Limb (tissue), 2 donors: ENCODE results near the gene RTF2.
"Not testable (repeated sequence)": the region's sequence is repeated elsewhere in the genome, so short reads cannot be mapped to it uniquely, and the experiment has no call there.

Experiments used
- DNase-seq, 2 donors: peaks; one replicate each; pipeline ENCODE4 v3.0.0-alpha.2; 2016; ENCODE audit errors: extremely low spot score in 2 of 2

The RTF2 gene

DNA sequence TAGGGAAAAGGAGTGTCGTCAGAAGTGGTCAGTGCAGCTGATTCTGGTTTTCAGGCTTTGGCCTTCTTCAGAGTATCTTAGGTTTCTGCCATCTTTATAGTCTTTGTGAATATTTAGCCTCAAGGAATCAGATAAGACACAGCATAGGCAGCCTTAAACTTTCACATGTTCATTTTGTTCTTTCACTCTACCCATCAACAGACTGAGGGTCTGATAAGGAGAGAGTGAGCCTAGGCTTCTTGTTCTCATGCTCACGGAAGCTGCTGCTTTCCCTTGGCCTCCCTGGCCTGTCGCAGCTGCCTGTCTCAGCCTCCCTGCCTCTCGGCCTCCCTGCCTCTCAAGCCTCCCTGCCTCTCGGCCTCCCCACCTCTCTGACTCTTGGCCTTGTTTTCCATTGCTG lies 20.1 kb downstream of the RTF2 start:
- no peak for DNase-seq

DNA sequence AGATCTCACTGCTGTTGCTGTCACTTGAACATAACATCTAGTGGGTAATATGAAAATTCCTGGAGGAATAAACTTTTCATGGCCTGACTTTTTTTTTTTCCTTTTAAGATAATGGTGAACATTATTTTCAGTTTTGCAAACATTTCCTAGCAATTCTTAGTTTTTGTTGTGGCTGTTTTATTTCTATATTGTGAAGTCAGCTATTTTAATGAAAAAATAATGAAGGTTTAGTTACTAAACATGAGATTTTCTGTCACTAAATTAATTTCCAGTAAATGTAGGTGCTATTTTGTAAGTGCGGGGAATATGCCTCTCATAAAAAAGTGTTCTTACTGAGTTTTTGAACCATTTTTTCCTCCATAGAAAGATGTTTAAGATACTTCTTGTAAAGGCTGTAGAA lies 32.7 kb downstream of the RTF2 start:
- DNase-seq, result no peak

DNA sequence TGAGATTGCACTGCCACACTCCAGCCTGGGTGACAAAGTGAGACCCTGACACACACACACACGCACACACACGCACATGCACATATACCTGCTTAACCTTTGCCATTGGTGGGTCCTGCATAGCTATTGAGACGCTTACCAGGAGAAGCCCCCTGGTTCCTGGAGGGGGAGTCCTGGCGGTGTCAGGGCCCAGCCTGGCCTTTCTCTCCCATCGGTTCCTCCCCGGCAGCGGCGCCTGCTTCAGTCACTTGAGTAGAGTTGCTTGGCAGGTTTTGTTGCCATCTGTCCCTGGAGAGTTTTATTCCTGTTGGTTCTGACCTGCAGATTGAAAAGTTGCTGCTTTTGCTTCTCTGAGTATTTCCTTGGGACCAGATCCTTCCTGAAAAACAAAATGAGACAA lies 35.5 kb downstream of the RTF2 start:
- no peak for DNase-seq

DNA sequence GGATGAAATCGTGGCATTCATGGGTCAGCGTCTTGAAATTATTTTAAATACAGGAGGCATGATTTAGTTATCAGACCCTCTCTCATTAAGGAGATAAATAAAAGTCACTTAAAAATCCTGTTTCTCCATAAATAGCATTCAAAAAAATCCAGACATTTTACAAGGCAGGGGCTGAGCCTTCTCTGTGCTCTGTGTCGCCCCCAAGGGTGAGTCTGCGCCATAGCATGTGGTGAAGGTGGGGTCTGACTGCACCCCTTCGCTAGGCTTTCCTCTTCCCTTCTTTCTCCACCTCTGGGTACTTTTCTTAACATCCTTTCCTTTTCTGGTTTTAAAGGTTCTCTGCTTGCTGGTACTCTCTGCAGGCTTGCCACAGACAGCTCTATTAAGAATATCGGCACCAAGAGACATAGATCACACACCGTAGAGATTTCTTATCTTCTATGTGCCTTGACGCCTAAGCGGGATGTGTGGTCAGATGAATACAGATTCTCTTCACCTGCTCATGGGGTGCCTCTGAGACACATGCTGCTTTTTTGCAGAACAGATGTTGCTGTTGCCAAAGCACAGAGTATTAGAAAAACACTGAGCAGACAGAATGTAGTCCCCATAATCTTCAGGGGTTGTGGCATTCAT lies 36.1 kb downstream of the RTF2 start:
- no peak for DNase-seq

DNA sequence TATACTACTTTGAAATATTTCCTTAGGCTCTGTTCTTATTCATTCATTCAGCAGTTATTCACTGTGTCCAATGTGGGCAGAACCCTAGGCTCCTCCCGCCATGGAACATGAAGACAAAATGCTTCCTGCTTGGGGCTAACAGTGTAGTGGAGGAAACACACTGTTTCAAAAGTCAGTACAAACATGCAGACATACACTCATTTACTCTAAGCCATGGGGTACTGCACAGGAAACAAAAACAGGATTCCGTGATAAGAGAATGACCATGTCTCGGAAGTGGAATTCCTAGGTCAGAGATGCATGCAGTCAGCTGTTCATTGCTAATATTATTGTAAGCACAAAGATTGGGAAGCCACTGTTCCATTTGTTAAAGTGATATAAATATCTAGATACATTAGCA lies 37.7 kb downstream of the RTF2 start:
- no peak for DNase-seq

DNA sequence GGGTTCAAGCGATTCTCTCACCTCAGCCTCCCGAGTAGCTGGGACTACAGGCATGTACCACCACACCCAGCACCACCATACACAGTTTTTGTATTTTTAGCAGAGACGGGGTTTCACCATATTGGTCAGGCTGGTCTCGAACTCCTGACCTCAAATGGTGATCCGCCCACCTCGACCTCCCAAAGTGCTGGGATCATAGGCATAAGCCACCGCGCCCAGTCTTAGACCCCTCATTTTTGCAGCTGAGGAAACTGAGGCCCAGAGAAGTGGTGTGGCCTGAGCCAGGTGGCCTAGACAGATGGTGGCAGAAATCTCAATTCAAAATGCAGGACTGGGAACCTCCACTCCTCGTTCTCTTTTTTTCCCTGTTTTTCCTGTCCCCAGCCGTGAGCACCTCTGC lies 43.5 kb downstream of the RTF2 start:
- DNase-seq, result no peak

DNA sequence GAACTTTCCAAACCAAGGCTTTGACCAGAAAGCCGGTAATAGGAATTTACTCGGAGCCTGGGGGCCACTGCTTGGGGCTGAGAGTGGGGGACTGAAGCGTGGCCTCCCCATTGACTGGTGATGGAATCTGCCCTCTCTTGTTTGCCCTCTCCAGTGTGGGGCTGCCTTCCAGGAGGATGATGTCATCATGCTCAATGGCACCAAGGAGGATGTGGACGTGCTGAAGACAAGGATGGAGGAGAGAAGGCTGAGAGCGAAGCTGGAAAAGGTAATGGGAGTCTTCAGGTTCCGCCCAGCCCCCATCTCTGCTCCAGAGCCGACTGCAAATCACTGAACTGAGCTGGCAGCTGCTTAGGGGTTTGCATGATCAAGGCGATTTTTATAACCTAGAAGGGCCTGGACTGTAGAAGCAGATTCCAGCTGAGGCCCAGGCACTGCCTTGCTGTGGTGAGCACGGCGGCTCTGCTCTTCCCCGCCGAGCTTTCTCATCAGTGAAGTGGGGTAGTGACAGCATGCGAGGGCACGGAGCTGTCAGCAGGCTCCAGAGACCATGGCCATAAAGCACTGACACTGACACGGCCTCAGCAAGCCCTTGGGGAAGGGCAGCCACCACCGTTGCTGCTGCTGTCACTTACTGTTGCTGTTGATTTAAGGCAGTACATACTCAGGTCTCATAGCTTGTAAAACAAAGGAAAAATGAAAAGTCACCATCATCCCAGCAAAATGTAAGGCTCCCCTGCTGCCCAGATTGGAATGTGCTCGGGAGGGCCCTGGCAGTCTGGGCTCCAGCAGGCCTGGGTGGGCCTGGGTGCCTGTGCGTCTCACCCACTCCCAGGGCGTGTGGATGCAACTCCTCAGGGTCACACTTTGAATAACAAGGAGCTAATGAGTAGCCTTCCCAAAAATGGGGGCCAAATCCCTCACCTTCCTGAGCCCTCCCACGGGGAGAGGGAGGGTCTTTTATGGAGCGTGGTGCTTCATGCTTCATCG lies 45.0 kb downstream of the RTF2 start:
- DNase-seq, result no peak

DNA sequence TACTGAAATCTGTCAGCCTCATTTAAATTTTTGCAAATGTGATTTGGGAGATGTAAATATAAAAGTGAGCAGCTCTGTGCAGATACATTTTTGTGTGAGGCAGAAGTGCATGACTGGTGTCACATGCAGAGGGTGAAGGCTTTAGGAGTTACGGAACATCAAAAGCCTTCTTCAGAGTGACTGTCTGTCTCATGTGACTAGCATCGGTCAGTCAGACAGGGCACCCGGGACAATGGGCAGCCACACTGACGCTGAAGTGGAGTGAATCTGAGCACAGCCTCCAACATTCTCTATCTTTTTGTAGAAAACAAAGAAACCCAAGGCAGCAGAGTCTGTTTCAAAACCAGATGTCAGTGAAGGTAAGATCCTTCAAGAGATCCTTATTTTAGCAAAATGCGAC lies 48.2 kb downstream of the RTF2 start:
- DNase-seq, result no peak

DNA sequence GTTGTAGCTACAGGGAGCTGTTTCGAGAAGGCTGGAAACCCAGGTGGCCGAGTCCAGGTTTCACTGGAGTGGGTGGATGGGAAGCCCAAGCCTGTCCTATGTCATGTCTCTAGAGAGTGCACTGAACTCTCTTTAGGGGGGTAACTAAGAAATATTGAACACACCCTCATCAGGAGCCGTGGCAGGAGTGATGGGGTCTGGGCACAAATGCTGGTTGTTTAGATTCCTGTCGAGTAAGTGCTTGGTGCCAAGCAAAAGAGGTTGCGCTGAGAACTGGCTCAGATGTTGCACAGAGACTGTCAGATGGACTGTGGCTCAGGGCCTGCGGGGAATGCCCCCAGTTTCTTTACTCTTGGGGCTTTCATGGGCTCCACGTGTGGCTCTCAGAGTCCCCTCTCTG lies 48.8 kb downstream of the RTF2 start:
- DNase-seq, result no peak

DNA sequence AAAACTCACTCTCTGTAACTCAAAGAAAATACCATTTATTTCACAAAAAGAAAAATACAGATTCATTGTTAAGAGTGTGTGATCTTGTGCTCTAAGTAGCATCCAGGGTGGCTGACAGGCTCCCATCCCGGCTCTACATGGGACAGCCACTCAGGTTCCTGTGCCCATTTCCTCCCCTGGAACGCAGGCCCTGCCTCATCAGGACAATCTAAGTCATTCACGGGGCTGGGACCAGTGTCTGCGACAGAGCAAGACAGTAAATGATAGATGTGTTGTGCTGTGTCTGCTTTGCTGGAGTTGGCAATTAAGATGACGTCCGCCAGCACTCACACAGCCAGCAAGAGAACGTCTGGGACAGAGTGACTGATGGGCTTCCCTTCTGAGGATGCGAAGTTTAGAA lies 49.2 kb downstream of the RTF2 start:
- DNase-seq, result no peak

DNA sequence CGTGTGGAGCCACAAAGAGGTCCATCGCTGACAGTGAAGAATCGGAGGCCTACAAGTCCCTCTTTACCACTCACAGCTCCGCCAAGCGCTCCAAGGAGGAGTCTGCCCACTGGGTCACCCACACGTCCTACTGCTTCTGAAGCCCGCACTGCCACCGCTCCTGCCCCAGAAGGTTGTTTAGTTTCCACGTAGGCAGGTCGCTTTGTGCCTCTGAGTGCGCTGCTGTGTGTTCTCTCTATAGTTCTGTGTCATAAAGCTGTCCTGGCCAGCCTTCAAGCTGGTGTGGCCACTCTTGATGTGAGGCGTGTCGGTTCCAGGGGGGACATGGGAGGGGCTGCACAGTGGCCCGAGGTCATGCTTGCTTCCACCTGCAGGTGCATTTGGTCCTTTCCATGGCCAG lies 49.7 kb downstream of the RTF2 start:
- no peak for DNase-seq

DNA sequence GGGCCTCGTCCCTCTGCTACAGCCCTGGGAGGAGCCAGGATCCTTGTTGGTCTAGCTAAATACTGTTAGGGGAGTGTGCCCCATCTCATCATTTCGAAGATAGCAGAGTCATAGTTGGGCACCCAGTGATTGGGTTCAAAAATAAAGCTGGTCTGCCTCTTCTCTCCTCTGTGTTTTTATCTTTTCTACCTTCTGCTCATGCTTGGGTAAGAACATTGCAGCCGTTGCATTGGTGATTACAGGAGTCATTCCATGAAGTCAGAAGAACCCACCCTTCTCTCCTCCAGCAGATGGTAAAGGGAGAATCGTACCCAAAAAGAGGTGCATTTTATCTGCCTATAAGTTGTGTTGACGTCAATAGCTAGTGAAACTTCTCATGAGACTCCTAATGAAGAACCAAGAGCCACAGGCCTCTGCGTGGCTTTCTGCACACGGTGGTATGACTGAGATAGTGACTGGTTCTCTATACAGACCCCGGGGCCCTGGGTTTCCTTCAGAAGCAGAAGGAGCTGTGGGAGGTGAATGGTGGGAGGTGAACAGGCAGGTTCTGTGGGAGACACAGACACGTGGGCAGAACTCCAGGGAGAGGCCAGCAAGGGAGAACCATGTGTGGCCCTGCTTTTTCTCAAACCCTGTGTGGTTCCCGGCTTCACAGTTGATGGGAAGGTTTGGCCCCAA lies 50.4 kb downstream of the RTF2 start:
- no peak for DNase-seq

DNA sequence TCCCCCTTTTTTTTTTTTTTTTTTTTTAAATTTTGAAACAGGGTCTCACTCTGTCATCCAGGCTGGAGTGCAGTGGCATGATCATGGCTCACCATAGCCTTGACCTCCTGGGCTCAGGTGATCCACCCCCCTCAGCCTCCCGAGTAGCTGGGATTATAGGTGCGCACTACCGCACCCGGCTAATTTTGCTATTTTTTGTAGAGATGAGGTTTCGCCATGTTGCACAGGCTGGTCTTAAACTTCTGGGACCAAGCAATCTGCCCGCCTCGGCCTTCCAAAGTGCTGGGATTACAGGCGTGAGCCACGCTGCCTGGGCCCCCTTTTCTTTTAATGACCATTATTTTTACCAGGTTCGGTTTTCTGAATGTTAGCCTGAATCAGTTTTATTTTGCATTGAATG lies 51.1 kb downstream of the RTF2 start:
- DNase-seq, result no peak

DNA sequence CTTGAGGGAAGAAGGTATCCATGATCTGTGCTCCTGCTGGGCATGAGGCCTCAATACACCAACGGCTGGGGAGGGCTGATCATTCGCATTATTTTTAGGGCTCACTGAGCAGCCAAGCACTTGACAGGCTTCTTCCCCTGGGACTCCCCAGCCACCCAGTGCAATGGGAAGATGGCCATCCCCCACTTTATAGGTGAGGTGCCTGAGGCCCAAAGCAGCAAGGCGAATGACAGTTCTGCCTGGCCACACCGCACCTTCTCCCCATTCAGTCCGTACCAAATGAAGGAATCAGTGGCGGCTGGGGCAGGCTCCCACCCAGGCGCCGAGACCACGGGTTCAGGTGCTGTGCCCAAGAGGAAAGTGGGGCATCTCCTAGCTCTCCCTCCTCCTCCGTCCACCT lies 51.8 kb downstream of the RTF2 start:
- DNase-seq, result no peak

DNA sequence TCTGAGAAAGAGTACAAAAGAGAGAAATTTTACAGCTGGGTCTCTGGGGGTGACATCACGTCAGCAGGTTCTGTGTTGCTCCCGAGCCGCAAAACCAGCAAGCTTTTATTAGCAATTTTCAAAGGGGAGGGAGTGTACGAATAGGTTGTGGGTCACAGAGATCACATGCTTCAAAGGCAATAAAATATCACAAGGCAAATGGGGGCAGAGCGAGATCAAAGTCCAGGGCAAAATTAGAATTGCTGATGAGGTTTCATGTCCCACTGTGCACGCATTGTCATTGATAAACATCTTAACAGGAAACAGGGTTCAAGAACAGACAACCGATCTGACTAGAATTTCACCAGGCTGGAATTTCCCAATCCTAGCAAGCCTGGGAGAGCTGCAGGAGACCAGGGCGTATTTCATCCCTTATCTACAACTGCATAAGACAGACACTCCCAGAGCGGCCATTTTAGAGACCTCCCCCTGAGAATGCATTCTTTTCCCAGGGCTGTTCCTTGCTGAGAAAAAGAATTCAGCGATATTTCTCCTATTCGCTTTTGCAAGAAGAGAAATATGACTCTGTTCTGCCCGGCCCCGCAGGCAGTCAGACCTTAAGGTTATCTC lies 52.4 kb downstream of the RTF2 start:
- not testable (repeated sequence) for DNase-seq

DNA sequence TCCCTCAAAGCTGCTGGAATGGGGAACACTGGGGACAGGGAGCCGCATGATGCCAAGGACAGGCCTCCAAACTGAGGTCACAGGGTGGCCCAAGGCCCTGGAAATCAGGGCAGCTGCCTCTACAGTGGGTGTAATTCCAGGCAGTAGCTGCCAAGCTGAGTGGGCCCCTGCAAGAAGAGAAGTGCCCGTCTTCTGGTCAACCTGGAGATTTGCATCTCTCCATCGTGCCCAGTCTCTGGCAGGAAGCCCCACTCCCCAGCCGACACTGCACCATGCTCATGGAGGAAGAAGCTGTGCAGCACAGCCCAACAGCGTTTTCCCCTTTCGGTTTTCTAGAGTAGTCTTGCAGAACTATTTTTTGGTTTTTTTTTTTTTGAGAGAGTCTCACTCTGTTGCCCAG lies 53.9 kb downstream of the RTF2 start:
- no peak for DNase-seq

DNA sequence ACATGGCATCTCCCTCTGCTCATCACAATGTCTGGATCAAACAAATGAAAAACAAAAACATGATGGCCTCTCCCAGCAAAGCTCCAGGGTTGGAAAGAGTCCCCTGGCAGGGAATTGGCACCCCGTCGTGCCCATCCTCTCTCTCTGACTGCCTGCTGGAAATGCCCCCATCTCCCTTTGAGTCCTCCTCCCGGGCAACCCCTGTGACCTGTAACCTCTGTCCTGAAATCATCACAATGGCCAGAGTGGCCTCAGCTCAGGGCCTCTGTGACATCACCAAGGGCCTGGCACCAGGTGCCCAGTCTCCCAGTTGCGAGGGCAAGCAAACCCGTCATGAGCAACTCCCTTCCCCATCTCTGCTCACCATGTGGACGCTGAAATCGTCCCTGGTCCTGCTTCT lies 56.0 kb downstream of the RTF2 start, which contains the start of gene FAM209A:
TSS of gene FAM209A (plus strand) at position 301 of the 400 bp plus-strand sequence. CDS start at position 366, 65 bp downstream.
- DNase-seq, result not testable (repeated sequence)

DNA sequence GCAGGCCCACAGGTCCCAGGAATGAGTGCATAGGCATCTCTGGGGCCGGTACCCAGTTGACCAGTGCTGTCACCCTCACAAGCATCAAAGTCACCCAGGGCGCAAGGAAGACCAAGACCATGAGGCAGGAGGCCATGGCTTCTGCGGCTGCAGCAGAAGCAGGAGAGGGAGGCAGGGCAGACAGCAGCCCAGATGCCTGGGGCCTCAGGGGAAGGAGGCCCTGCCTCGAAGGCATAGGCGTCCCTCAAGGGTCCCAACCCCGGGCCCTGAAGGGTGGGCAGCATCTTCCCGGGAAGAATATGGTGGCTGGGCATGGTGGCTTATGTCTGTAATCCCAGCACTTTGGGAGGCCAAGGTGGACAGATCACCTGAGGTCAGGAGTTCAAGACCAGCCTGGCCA lies 59.1 kb downstream of the RTF2 start:
- DNase-seq, result no peak

DNA sequence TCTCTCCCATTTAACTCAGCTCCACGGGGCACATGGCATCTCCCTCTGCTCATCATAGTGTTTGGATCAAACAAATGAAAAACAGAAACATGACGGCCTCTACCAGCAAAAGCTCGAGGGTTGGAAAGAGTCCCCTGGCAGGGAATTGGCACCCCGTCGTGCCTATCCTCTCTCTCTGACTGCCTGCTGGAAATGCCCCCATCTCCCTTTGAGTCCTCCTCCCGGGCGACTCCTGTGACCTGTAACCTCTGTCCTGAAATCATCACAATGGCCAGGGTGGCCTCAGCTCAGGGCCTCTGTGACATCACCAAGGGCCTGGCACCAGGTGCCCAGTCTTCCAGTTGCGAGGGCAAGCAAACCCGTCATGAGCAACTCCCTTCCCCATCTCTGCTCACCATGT lies 64.5 kb downstream of the RTF2 start, which contains the start of gene FAM209B:
TSS of gene FAM209B (plus strand) at position 301 of the 400 bp plus-strand sequence. CDS start at position 397, 96 bp downstream.
- DNase-seq, result not testable (repeated sequence)

DNA sequence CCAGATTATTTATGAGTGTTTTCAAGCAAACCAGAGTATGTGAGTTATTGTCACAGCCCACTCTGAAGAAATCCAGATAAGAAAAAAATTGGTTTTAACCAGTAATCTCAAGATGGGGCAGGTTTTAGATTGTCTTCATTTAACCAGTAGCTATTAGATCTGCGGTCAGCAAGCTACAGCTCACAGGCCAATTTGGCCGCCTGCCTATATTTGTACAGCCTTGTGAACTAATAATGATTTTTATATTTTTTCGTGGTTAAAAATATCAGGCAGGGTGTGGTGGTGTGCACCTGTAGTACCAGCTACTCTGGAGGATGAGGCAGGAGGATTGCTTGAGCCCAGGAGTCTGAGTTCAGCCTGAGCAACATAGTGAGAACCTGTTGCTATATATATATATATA lies 69.6 kb downstream of the RTF2 start:
- no peak for DNase-seq

DNA sequence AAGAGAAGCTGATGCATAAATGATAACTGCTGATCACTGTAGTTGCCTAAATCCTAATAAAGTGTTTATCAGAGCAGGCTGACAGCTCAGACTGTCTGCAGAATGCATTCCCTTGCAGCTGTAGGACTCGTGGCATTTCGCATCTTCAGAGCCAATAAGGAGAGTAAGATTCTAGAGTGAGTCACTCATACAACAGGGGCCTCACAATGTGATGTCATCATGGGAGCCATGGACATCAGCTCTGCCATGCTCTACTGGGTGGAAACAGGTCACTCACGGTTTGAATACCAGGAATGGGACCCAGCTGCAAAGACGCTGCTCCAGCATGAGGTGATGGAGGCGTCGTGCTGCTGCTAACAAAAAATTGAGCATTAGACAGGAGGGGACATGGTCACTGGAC lies 72.0 kb downstream of the RTF2 start:
- DNase-seq, result no peak
